ENCODE results near the gene RPL22L1. TPM values are rescaled to one million over a fixed set of nuclear protein-coding genes. Genes with fewer than 3 reads are reported as not detected.

RPL22L1 gene
- polyA plus RNA-seq, 1 donor (not counting 4 experiments of a cell fraction or from before 2014, with no cell fraction given): 277 TPM

DNA sequence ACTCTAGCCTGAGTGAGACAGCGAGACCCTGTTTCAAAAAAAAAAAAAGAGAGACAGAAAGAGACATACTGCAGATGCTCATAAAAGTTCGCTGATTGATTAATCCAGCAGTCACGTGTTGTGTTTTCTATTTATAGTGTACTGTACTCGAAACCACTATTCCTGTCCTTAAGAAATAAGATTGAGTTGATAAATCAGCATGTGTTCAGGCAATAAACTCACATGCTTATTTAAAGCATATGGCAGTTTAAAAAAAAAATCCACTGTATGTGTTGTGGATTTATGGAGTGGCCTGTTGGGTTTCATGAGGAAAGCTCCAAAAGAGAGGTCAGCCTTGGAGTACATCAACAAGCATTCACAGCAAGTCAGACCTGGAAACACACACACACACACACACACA lies 17.7 kb downstream of the RPL22L1 start:
- Histone ChIP-seq H3K36me3 (ENCODE audit: control insufficient read depth in 2 of 2, extremely low read depth in 1 of 2, insufficient read depth in 2 of 2, low read length in 2 of 2) (no peaks in the 10 kb centered on the region), H4K20me1 (ENCODE audit: control insufficient read depth, extremely low read depth, insufficient read depth, low read length) (no peaks in the 10 kb centered on the region), H3K9me3 (ENCODE audit: control insufficient read depth, low read depth, low read length) (no peaks in the 10 kb centered on the region), H3K9ac (ENCODE audit: control insufficient read depth, extremely low read depth, insufficient read depth, low read length) (no peak overlapping the region), H3K27ac (ENCODE audit: control insufficient read depth, insufficient read depth, low read length) (no peak overlapping the region), H3K4me2 (ENCODE audit: control insufficient read depth, extremely low read depth, insufficient read depth, low read depth, low read length) (no peak overlapping the region), H3K4me3 (ENCODE audit: control insufficient read depth in 2 of 3, extremely low read depth in 1 of 3, insufficient read depth in 2 of 3, low read depth in 1 of 3, low read length in 3 of 3) (no peak overlapping the region), H3K4me1 (ENCODE audit: control insufficient read depth, extremely low read depth, insufficient read depth, low read length) (no peaks in the 10 kb centered on the region), H3K9me1 (ENCODE audit: control insufficient read depth, extremely low read depth, insufficient read depth, low read length) (no peaks in the 10 kb centered on the region), H3K79me2 (ENCODE audit: control insufficient read depth, insufficient read depth, low read length) (no peaks in the 10 kb centered on the region), H2AFZ (ENCODE audit: control insufficient read depth, low read length) (no peak overlapping the region), H3K27me3 (ENCODE audit: control insufficient read depth, extremely low read depth, insufficient read depth, low read length) (no peaks in the 10 kb centered on the region)
- no peak for FAIRE-seq
- DNase-seq (ENCODE audit: low read depth, low spot score): no peak
- TF ChIP-seq, protein P1, sequence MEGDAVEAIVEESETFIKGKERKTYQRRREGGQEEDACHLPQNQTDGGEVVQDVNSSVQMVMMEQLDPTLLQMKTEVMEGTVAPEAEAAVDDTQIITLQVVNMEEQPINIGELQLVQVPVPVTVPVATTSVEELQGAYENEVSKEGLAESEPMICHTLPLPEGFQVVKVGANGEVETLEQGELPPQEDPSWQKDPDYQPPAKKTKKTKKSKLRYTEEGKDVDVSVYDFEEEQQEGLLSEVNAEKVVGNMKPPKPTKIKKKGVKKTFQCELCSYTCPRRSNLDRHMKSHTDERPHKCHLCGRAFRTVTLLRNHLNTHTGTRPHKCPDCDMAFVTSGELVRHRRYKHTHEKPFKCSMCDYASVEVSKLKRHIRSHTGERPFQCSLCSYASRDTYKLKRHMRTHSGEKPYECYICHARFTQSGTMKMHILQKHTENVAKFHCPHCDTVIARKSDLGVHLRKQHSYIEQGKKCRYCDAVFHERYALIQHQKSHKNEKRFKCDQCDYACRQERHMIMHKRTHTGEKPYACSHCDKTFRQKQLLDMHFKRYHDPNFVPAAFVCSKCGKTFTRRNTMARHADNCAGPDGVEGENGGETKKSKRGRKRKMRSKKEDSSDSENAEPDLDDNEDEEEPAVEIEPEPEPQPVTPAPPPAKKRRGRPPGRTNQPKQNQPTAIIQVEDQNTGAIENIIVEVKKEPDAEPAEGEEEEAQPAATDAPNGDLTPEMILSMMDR (optimal IDR thresholded peaks at IDR 0.05 in 1 of 3, IDR thresholded peaks at IDR 0.05 in 1 of 3, conservative IDR thresholded peaks at IDR 0.05 in 1 of 3; ENCODE audit: extremely low read depth in 1 of 3, insufficient read depth in 2 of 3, low read length in 3 of 3): no peak
- TF ChIP-seq EZH2 (IDR thresholded peaks at IDR 0.05; ENCODE audit: low read length): no peak
- dilution Hi-C loops (cut with MboI; ENCODE audit: extremely low pct_ligation_motif_present, low sequenced_read_pairs): loop anchor here (10.0 kb wide), 1 partner anchor 428 kb away; no protein-coding TSS in a partner anchor

DNA sequence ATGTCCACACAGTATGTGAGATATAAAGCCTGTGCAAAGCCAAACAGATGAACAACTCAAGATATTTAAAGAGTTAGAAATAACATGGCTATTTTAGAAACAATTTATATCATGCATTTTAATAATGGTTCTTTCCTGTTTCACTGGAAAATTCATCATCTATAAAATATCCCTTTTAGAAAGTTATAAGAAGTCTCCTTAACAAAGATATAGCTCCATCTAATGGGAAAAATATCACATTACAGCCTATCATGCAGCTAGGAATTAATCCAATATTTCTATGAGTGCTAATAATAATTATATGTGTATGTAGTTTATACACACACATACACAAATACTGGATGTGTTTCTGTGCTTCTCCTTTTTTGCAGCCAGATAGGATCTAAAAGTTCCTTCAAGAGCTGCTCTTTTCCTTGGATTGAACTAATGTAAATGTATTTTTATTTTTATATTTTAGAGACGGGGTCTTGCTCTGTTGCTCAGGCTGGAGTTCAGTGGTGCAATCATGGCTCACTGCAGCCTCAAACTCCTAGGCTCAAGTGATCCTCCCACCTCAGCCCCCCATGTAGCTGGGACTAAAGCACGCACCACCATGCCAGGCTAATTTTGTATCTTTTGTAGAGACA lies 21.6 kb downstream of the RPL22L1 start:
- H2AFZ ChIP-seq (ENCODE audit: control insufficient read depth, low read length): no peak overlapping the region
- no peak overlapping the region for H3K4me3 ChIP-seq (ENCODE audit: control insufficient read depth in 2 of 3, extremely low read depth in 1 of 3, insufficient read depth in 2 of 3, low read depth in 1 of 3, low read length in 3 of 3)
- H3K4me2 ChIP-seq (ENCODE audit: control insufficient read depth, extremely low read depth, insufficient read depth, low read depth, low read length): no peak overlapping the region
- H3K79me2 ChIP-seq (ENCODE audit: control insufficient read depth, insufficient read depth, low read length): no peaks in the 10 kb centered on the region
- dilution Hi-C loops (cut with MboI; ENCODE audit: extremely low pct_ligation_motif_present, low sequenced_read_pairs): no loop called here
- no peak overlapping the region for H3K9ac ChIP-seq (ENCODE audit: control insufficient read depth, extremely low read depth, insufficient read depth, low read length)
- no peaks in the 10 kb centered on the region for H3K9me3 ChIP-seq (ENCODE audit: control insufficient read depth, low read depth, low read length)
- DNase-seq (ENCODE audit: low read depth, low spot score): no peak
- TF ChIP-seq, protein P1 (optimal IDR thresholded peaks at IDR 0.05 in 1 of 3, IDR thresholded peaks at IDR 0.05 in 1 of 3, conservative IDR thresholded peaks at IDR 0.05 in 1 of 3; ENCODE audit: extremely low read depth in 1 of 3, insufficient read depth in 2 of 3, low read length in 3 of 3): peak in 1 of 3 experiments; percentile 19
- no peak for TF ChIP-seq EZH2 (IDR thresholded peaks at IDR 0.05; ENCODE audit: low read length)
- H3K9me1 ChIP-seq (ENCODE audit: control insufficient read depth, extremely low read depth, insufficient read depth, low read length): no peaks in the 10 kb centered on the region
- no peaks in the 10 kb centered on the region for H4K20me1 ChIP-seq (ENCODE audit: control insufficient read depth, extremely low read depth, insufficient read depth, low read length)
- no peaks in the 10 kb centered on the region for H3K27me3 ChIP-seq (ENCODE audit: control insufficient read depth, extremely low read depth, insufficient read depth, low read length)
- no peak overlapping the region for H3K27ac ChIP-seq (ENCODE audit: control insufficient read depth, insufficient read depth, low read length)
- H3K36me3 ChIP-seq (ENCODE audit: control insufficient read depth in 2 of 2, extremely low read depth in 1 of 2, insufficient read depth in 2 of 2, low read length in 2 of 2): no peaks in the 10 kb centered on the region
- no peak for FAIRE-seq
- no peaks in the 10 kb centered on the region for H3K4me1 ChIP-seq (ENCODE audit: control insufficient read depth, extremely low read depth, insufficient read depth, low read length)
